K562 (cell line): ENCODE data around the gene MOB3C. TPM values are rescaled to one million over a fixed set of nuclear protein-coding genes. Genes with fewer than 3 reads are reported as not detected.

Experiments used
- CTBP1 ChIP-seq: fragments of 450-650 bp; IDR thresholded peaks from 2 replicates; pipeline ENCODE4 v1.6.1; 2016; ENCODE audit warnings: borderline replicate concordance
- FOSL1 ChIP-seq: fragments of 200-800 bp; sonication (Bioruptor generic); conservative IDR thresholded peaks from 2 replicates; pipeline ENCODE4 v1.6.1; 2016; ENCODE audit warnings: missing genetic modification characterization, missing compliant biosample characterization
- HDAC1 ChIP-seq, 2 experiments: fragments of 450-650 bp; IDR thresholded peaks; 2 replicates each; pipeline ENCODE4 v1.6.1; 2016 to 2017; ENCODE audit warnings: inconsistent platforms in 1 of 2, mild to moderate bottlenecking in 1 of 2, moderate library complexity in 1 of 2
- SMAD1 ChIP-seq: fragments of 150-350 bp; IDR thresholded peaks from 2 replicates; pipeline ENCODE4 v1.6.1; 2014; ENCODE audit warnings: low read length, low read depth; ENCODE audit not compliant: partially characterized antibody
- ZBTB40 ChIP-seq, 2 experiments: fragments of 450-650 bp in 1 of 2; sonication (generic) in 1 of 2; formaldehyde crosslinking in 1 of 2; IDR thresholded peaks; 2 replicates each; pipeline versions ENCODE4 v1.7.1 to v1.9.0; 2016 to 2022; ENCODE audit warnings: inconsistent platforms in 1 of 2, mild to moderate bottlenecking in 1 of 2, missing genetic modification reagents in 1 of 2
- polyA plus RNA-seq, 8 experiments: library from polyadenylated mRNA; depleted of rRNA in 4 of 8; stranded (reverse) in 5 of 8; unstranded in 3 of 8; fragments of >200 nt; fragmentation: Nextera tagmentation in 2 of 8; fragmentation: Illumina TruSeq in 1 of 8; extraction: Ambion mirVana in 2 of 8; extraction: Trizol in 1 of 8; gene quantifications; 2 replicates each; pipeline versions ENCODE4 v1.2.1 to v1.2.3, GENCODE V29; 2011 to 2014; ENCODE audit warnings: inconsistent platforms in 1 of 8, missing spikeins in 1 of 8
- total RNA-seq, 7 experiments: library from RNA; depleted of rRNA in 6 of 7; stranded (reverse); fragments of >200 nt in 6 of 7; fragmentation: Illumina TruSeq in 2 of 7; extraction: Trizol in 2 of 7; gene quantifications; 2 replicates each; pipeline versions ENCODE4 v1.2.1 to v1.2.3, GENCODE V29; 2011 to 2021; ENCODE audit warnings: low replicate concordance in 1 of 7
- TF ChIP-seq, protein P1 (sequence below): fragments of 450-650 bp; formaldehyde crosslinking; IDR thresholded peaks from 2 replicates; pipeline ENCODE4 v1.4.0; 2020; ENCODE audit warnings: mild to moderate bottlenecking, mixed read lengths
- TF ChIP-seq, protein P2 (sequence below): sonication (generic); formaldehyde crosslinking; IDR thresholded peaks from 2 replicates; pipeline ENCODE4 v1.8.0; 2022; ENCODE audit warnings: mild to moderate bottlenecking, low read depth, missing genetic modification reagents

MOB3C gene
- total and polyA plus RNA-seq, 9 of the 15 experiments (the other 6 are each of a cell fraction or from before 2014, with no cell fraction given) = 1.0 to 7.5 (median 3.7) TPM

DNA sequence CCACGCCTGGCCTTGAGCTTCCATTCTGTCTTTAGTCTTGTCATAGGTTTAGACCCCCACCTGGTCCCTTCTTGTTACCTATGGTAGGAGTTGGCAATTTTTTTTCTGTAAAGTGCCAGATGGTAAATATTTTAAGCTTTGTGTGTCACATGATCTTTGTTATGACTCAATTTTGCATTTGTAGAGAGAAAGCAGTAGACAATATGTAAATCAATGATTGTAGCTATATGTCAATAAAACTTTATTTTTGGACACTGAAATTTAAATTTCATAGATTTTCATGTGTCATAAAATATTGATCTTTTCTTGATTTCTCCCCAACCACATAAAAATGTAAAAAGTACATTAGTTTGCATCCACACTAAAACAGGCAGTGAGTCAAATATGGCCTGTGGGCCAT, 20.6 kb downstream of the MOB3C start (continued):
- peak; percentile 75 for TF ChIP-seq ZBTB40 (IDR thresholded peaks at IDR 0.05)
- no peak; the same call in 1 of the 2 replicates for TF ChIP-seq ZBTB40 (CRISPR knock-in tag; IDR thresholded peaks at IDR 0.05)
- no peak for TF ChIP-seq CTBP1
- TF ChIP-seq HDAC1 (IDR thresholded peaks at IDR 0.05) = no peak
- TF ChIP-seq FOSL1 = no peak
- TF ChIP-seq, protein P1, sequence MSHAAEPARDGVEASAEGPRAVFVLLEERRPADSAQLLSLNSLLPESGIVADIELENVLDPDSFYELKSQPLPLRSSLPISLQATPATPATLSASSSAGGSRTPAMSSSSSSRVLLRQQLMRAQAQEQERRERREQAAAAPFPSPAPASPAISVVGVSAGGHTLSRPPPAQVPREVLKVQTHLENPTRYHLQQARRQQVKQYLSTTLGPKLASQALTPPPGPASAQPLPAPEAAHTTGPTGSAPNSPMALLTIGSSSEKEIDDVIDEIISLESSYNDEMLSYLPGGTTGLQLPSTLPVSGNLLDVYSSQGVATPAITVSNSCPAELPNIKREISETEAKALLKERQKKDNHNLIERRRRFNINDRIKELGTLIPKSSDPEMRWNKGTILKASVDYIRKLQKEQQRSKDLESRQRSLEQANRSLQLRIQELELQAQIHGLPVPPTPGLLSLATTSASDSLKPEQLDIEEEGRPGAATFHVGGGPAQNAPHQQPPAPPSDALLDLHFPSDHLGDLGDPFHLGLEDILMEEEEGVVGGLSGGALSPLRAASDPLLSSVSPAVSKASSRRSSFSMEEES (CRISPR knock-in tag) = peak; percentile 83
- no peak for TF ChIP-seq SMAD1
- TF ChIP-seq, protein P2, sequence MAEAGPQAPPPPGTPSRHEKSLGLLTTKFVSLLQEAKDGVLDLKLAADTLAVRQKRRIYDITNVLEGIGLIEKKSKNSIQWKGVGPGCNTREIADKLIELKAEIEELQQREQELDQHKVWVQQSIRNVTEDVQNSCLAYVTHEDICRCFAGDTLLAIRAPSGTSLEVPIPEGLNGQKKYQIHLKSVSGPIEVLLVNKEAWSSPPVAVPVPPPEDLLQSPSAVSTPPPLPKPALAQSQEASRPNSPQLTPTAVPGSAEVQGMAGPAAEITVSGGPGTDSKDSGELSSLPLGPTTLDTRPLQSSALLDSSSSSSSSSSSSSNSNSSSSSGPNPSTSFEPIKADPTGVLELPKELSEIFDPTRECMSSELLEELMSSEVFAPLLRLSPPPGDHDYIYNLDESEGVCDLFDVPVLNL (CRISPR knock-in tag) = no peak
